ENCODE results near the gene ABCB8. TPM values are rescaled to one million over a fixed set of nuclear protein-coding genes. Genes with fewer than 3 reads are reported as not detected.
A peak's percentile ranks its signal among the peaks of the same experiment; 100 is the strongest.

ABCB8 gene
- total and polyA plus RNA-seq, 2 of the 8 experiments (the other 6 are each of a cell fraction or from before 2014, with no cell fraction given) = 17.7 to 27.0 TPM

DNA sequence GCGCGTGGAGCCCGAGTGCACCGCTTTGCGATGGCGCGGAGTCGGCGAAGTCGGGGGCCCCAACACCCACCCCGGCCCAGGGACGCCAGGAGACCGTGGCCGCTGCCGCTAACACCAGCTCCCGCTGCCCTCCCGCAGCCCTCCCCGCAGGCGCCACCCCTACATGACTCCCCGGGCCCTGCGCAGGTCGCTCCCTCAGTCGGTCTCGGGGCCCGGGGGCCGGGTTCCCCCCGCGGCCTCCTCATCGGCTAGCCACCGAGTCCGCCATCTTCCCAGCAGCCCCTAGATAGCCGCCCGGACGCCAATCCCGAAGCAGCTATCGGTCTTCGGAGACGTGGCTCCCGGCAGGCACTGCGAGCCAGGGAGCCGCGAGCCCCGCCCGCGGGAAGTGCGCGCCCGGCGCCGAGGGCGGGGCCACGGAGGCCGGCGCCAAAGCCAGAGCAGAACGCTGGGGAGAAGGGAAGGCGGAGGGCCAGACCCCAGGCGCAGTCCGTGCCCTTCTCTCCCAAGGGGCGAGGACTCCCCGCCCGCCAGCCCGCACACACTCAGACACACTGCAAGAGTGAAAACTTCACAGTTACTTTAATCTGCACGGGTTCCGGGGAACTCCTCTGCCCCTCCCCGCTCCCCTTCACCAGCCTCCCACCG, 52.4 kb downstream of the ABCB8 start, which contains the start of gene FASTK (continued):
- TF ChIP-seq, protein P1, sequence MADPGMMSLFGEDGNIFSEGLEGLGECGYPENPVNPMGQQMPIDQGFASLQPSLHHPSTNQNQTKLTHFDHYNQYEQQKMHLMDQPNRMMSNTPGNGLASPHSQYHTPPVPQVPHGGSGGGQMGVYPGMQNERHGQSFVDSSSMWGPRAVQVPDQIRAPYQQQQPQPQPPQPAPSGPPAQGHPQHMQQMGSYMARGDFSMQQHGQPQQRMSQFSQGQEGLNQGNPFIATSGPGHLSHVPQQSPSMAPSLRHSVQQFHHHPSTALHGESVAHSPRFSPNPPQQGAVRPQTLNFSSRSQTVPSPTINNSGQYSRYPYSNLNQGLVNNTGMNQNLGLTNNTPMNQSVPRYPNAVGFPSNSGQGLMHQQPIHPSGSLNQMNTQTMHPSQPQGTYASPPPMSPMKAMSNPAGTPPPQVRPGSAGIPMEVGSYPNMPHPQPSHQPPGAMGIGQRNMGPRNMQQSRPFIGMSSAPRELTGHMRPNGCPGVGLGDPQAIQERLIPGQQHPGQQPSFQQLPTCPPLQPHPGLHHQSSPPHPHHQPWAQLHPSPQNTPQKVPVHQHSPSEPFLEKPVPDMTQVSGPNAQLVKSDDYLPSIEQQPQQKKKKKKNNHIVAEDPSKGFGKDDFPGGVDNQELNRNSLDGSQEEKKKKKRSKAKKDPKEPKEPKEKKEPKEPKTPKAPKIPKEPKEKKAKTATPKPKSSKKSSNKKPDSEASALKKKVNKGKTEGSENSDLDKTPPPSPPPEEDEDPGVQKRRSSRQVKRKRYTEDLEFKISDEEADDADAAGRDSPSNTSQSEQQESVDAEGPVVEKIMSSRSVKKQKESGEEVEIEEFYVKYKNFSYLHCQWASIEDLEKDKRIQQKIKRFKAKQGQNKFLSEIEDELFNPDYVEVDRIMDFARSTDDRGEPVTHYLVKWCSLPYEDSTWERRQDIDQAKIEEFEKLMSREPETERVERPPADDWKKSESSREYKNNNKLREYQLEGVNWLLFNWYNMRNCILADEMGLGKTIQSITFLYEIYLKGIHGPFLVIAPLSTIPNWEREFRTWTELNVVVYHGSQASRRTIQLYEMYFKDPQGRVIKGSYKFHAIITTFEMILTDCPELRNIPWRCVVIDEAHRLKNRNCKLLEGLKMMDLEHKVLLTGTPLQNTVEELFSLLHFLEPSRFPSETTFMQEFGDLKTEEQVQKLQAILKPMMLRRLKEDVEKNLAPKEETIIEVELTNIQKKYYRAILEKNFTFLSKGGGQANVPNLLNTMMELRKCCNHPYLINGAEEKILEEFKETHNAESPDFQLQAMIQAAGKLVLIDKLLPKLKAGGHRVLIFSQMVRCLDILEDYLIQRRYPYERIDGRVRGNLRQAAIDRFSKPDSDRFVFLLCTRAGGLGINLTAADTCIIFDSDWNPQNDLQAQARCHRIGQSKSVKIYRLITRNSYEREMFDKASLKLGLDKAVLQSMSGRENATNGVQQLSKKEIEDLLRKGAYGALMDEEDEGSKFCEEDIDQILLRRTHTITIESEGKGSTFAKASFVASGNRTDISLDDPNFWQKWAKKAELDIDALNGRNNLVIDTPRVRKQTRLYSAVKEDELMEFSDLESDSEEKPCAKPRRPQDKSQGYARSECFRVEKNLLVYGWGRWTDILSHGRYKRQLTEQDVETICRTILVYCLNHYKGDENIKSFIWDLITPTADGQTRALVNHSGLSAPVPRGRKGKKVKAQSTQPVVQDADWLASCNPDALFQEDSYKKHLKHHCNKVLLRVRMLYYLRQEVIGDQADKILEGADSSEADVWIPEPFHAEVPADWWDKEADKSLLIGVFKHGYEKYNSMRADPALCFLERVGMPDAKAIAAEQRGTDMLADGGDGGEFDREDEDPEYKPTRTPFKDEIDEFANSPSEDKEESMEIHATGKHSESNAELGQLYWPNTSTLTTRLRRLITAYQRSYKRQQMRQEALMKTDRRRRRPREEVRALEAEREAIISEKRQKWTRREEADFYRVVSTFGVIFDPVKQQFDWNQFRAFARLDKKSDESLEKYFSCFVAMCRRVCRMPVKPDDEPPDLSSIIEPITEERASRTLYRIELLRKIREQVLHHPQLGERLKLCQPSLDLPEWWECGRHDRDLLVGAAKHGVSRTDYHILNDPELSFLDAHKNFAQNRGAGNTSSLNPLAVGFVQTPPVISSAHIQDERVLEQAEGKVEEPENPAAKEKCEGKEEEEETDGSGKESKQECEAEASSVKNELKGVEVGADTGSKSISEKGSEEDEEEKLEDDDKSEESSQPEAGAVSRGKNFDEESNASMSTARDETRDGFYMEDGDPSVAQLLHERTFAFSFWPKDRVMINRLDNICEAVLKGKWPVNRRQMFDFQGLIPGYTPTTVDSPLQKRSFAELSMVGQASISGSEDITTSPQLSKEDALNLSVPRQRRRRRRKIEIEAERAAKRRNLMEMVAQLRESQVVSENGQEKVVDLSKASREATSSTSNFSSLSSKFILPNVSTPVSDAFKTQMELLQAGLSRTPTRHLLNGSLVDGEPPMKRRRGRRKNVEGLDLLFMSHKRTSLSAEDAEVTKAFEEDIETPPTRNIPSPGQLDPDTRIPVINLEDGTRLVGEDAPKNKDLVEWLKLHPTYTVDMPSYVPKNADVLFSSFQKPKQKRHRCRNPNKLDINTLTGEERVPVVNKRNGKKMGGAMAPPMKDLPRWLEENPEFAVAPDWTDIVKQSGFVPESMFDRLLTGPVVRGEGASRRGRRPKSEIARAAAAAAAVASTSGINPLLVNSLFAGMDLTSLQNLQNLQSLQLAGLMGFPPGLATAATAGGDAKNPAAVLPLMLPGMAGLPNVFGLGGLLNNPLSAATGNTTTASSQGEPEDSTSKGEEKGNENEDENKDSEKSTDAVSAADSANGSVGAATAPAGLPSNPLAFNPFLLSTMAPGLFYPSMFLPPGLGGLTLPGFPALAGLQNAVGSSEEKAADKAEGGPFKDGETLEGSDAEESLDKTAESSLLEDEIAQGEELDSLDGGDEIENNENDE (IDR thresholded peaks at IDR 0.05; ENCODE audit: insufficient replicate concordance, low read length) = no peak
- TF ChIP-seq GABPA (IDR thresholded peaks at IDR 0.05; ENCODE audit: borderline replicate concordance, insufficient read depth, low read length) (0 out of 2 replicates have a peak, but pooled peaks have one; percentile 13), POLR2AphosphoS5 (IDR thresholded peaks at IDR 0.05; ENCODE audit: low read depth, low read length) (0 out of 2 replicates have a peak, but pooled peaks have one; percentile 53), TAF7 (optimal IDR thresholded peaks at IDR 0.05; ENCODE audit: borderline replicate concordance, low read depth, low read length) (no peak), YY1 (IDR thresholded peaks at IDR 0.05; ENCODE audit: low read depth, low read length) (peak; percentile 95), RXRA (IDR thresholded peaks at IDR 0.05; ENCODE audit: insufficient read depth, low read depth, low read length) (no peak), FOSL1 (IDR thresholded peaks at IDR 0.05; ENCODE audit: insufficient read depth, low read depth, low read length) (no peak), ZNF274 (IDR thresholded peaks at IDR 0.05; ENCODE audit: borderline replicate concordance, extremely low read depth, low read length) (no peak), SP4 (IDR thresholded peaks at IDR 0.05; ENCODE audit: low read length) (no peak), KDM4A (IDR thresholded peaks at IDR 0.05; ENCODE audit: low read depth, low read length, severe bottlenecking) (peak; percentile 58), PHF8 (conservative IDR thresholded peaks at IDR 0.05; ENCODE audit: low read depth, low read length) (peak; percentile 85)
